GM23338 (cell line): ENCODE results near the gene DYNC2H1. TPM values are rescaled to one million over a fixed set of nuclear protein-coding genes. Genes with fewer than 3 reads are reported as not detected.

ENCODE experiments used
- ATAC-seq: fragments of 200-7000 bp; cut with Tn5 transposase; 3 replicates; pipeline ENCODE4 v1.9.1; 2020
- DNase-seq: peaks from one replicate; pipeline ENCODE4 v3.0.0-alpha.2; 2015; ENCODE audit warnings: low spot score
- H2AFZ ChIP-seq: fragments of 200-600 bp; sonication (generic); 2 replicates; pipeline ENCODE4 v1.8.0; 2016; ENCODE audit warnings: antibody characterized with exemption, mild to moderate bottlenecking, moderate library complexity
- H3F3A ChIP-seq: fragments of 200-600 bp; sonication (generic); replicated peaks from 2 replicates; pipeline ENCODE4 v1.8.0; 2017; ENCODE audit warnings: antibody characterized with exemption, mixed run types, low read depth
- H3K27ac ChIP-seq: fragments of 200-600 bp; sonication (generic); 2 replicates; pipeline ENCODE4 v1.6.1; 2016; ENCODE audit warnings: low read depth
- H3K27me3 ChIP-seq: fragments of 200-600 bp; sonication (generic); 2 replicates; pipeline ENCODE4 v1.8.0; 2016; ENCODE audit warnings: mild to moderate bottlenecking, mixed run types, moderate library complexity; ENCODE audit not compliant: insufficient read depth
- H3K36me3 ChIP-seq: fragments of 200-600 bp; sonication (generic); 2 replicates; pipeline ENCODE4 v1.8.0; 2016; ENCODE audit warnings: mild to moderate bottlenecking; ENCODE audit not compliant: insufficient read depth
- H3K4me1 ChIP-seq: fragments of 200-600 bp; sonication (generic); 2 replicates; pipeline ENCODE4 v1.8.0; 2016; ENCODE audit warnings: mild to moderate bottlenecking, moderate library complexity; ENCODE audit not compliant: insufficient read depth
- H3K4me2 ChIP-seq: fragments of 200-600 bp; sonication (generic); 2 replicates; pipeline ENCODE4 v1.7.1; 2017; ENCODE audit warnings: mixed run types
- H3K4me3 ChIP-seq: fragments of 200-600 bp; sonication (generic); 2 replicates; pipeline ENCODE4 v1.6.1; 2016; ENCODE audit warnings: mixed run types
- H3K79me2 ChIP-seq: fragments of 200-600 bp; sonication (generic); replicated peaks from 2 replicates; pipeline ENCODE4 v1.8.0; 2017; ENCODE audit warnings: mild to moderate bottlenecking; ENCODE audit not compliant: insufficient read depth
- H3K9me2 ChIP-seq: fragments of 200-600 bp; sonication (generic); 2 replicates; pipeline ENCODE4 v1.8.0; 2017; ENCODE audit not compliant: insufficient read depth
- H4K20me1 ChIP-seq: fragments of 200-600 bp; sonication (generic); replicated peaks from 2 replicates; pipeline ENCODE4 v1.8.0; 2017; ENCODE audit warnings: mild to moderate bottlenecking; ENCODE audit not compliant: insufficient read depth
- H3K27ac Mint-ChIP-seq: 2 replicates; pipeline ENCODE4 v1.8.0; 2020; ENCODE audit warnings: inconsistent platforms, mild to moderate bottlenecking, moderate library complexity, mixed read lengths
- H3K27me3 Mint-ChIP-seq: 3 replicates; pipeline ENCODE4 v1.8.0; 2022; ENCODE audit warnings: low read depth, mild to moderate bottlenecking, moderate library complexity, mixed read lengths, inconsistent platforms; ENCODE audit not compliant: insufficient read depth, poor library complexity
- H3K36me3 Mint-ChIP-seq: 3 replicates; pipeline ENCODE4 v1.8.0; 2021; ENCODE audit warnings: low read depth, mild to moderate bottlenecking, inconsistent platforms, moderate library complexity, mixed read lengths
- H3K4me1 Mint-ChIP-seq: 3 replicates; pipeline ENCODE4 v1.8.0; 2020; ENCODE audit warnings: mild to moderate bottlenecking, inconsistent platforms, mixed read lengths
- H3K4me3 Mint-ChIP-seq: 3 replicates; pipeline ENCODE4 v1.8.0; 2021; ENCODE audit warnings: moderate library complexity, mild to moderate bottlenecking, inconsistent platforms, mixed read lengths
- H3K9me3 Mint-ChIP-seq: 3 replicates; pipeline ENCODE4 v1.8.0; 2020; ENCODE audit warnings: moderate library complexity, mild to moderate bottlenecking, inconsistent platforms, mixed read lengths
- ETS1 ChIP-seq: IDR thresholded peaks from 2 replicates; pipeline ENCODE4 v1.6.1; 2016; ENCODE audit warnings: antibody characterized with exemption
- EZH2 ChIP-seq: fragments of 200-600 bp; sonication (generic); IDR thresholded peaks from one replicate; pipeline ENCODE4 v1.8.0; 2017; ENCODE audit warnings: antibody characterized with exemption, mild to moderate bottlenecking, low read depth; ENCODE audit not compliant: unreplicated experiment
- NANOG ChIP-seq: IDR thresholded peaks from 2 replicates; pipeline ENCODE4 v1.6.1; 2016; ENCODE audit warnings: antibody characterized with exemption, borderline replicate concordance
- ZNF114 ChIP-seq: fragments of 250-450 bp; sonication (Bioruptor Pico); IDR thresholded peaks from 2 replicates; pipeline ENCODE4 v1.5.0; 2020; ENCODE audit warnings: mild to moderate bottlenecking, moderate library complexity
- polyA plus RNA-seq: library from polyadenylated mRNA; unstranded; fragments of >200 nt; fragmentation: Nextera tagmentation; extraction: Ambion mirVana; gene quantifications from 2 replicates; pipeline ENCODE4 v1.2.1, GENCODE V29; 2016
- total RNA-seq: library from RNA; depleted of rRNA; stranded (reverse); fragments of >200 nt; shearing (Covaris generic); gene quantifications from 2 replicates; pipeline ENCODE4 v1.2.3, GENCODE V29; 2014
- TF ChIP-seq, protein P1 (sequence below): fragments of 250-450 bp; sonication (Bioruptor Pico); IDR thresholded peaks from 2 replicates; pipeline ENCODE4 v1.5.0; 2020; ENCODE audit warnings: mild to moderate bottlenecking, moderate library complexity

The DYNC2H1 gene
- total and polyA plus RNA-seq, 2 experiments from 2014 or later, result 19.3 to 22.5 TPM

GRCh38 chr11:103354656-103355055 lies 245.4 kb downstream of the DYNC2H1 start (continued):
- TF ChIP-seq, protein P1, sequence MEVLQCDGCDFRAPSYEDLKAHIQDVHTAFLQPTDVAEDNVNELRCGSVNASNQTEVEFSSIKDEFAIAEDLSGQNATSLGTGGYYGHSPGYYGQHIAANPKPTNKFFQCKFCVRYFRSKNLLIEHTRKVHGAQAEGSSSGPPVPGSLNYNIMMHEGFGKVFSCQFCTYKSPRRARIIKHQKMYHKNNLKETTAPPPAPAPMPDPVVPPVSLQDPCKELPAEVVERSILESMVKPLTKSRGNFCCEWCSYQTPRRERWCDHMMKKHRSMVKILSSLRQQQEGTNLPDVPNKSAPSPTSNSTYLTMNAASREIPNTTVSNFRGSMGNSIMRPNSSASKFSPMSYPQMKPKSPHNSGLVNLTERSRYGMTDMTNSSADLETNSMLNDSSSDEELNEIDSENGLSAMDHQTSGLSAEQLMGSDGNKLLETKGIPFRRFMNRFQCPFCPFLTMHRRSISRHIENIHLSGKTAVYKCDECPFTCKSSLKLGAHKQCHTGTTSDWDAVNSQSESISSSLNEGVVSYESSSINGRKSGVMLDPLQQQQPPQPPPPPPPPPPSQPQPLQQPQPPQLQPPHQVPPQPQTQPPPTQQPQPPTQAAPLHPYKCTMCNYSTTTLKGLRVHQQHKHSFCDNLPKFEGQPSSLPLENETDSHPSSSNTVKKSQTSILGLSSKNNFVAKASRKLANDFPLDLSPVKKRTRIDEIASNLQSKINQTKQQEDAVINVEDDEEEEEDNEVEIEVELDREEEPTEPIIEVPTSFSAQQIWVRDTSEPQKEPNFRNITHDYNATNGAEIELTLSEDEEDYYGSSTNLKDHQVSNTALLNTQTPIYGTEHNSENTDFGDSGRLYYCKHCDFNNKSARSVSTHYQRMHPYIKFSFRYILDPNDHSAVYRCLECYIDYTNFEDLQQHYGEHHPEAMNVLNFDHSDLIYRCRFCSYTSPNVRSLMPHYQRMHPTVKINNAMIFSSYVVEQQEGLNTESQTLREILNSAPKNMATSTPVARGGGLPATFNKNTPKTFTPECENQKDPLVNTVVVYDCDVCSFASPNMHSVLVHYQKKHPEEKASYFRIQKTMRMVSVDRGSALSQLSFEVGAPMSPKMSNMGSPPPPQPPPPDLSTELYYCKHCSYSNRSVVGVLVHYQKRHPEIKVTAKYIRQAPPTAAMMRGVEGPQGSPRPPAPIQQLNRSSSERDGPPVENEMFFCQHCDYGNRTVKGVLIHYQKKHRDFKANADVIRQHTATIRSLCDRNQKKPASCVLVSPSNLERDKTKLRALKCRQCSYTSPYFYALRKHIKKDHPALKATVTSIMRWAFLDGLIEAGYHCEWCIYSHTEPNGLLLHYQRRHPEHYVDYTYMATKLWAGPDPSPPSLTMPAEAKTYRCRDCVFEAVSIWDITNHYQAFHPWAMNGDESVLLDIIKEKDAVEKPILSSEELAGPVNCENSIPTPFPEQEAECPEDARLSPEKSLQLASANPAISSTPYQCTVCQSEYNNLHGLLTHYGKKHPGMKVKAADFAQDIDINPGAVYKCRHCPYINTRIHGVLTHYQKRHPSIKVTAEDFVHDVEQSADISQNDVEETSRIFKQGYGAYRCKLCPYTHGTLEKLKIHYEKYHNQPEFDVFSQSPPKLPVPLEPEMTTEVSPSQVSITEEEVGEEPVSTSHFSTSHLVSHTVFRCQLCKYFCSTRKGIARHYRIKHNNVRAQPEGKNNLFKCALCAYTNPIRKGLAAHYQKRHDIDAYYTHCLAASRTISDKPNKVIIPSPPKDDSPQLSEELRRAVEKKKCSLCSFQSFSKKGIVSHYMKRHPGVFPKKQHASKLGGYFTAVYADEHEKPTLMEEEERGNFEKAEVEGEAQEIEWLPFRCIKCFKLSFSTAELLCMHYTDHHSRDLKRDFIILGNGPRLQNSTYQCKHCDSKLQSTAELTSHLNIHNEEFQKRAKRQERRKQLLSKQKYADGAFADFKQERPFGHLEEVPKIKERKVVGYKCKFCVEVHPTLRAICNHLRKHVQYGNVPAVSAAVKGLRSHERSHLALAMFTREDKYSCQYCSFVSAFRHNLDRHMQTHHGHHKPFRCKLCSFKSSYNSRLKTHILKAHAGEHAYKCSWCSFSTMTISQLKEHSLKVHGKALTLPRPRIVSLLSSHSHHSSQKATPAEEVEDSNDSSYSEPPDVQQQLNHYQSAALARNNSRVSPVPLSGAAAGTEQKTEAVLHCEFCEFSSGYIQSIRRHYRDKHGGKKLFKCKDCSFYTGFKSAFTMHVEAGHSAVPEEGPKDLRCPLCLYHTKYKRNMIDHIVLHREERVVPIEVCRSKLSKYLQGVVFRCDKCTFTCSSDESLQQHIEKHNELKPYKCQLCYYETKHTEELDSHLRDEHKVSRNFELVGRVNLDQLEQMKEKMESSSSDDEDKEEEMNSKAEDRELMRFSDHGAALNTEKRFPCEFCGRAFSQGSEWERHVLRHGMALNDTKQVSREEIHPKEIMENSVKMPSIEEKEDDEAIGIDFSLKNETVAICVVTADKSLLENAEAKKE, result no peak
- TF ChIP-seq ETS1, result no peak
- no peak for TF ChIP-seq ZNF114 (CRISPR knock-in tag)

GRCh38 chr11:103358251-103358650 lies 249.0 kb downstream of the DYNC2H1 start:
- H3K4me3 Mint-ChIP-seq, result no peak overlapping the region
- H3K27ac ChIP-seq, result no peak overlapping the region
- no peaks in the 10 kb centered on the region for H3K9me2 ChIP-seq
- no peaks in the 10 kb centered on the region for H3K27me3 ChIP-seq
- H2AFZ ChIP-seq, result no peak overlapping the region
- ATAC-seq, result no peak
- H3K36me3 ChIP-seq, result no peaks in the 10 kb centered on the region
- H3K4me2 ChIP-seq, result no peak overlapping the region
- H3K9me3 Mint-ChIP-seq, result no peaks in the 10 kb centered on the region
- no peaks in the 10 kb centered on the region for H3K79me2 ChIP-seq
- no peak overlapping the region for H3K4me3 ChIP-seq
- H4K20me1 ChIP-seq, result 0 out of 2 replicates have a peak, but pooled peaks cover 2% of the 10 kb centered on the region
- no peaks in the 10 kb centered on the region for H3F3A ChIP-seq
- no peaks in the 10 kb centered on the region for H3K4me1 ChIP-seq
- H3K27ac Mint-ChIP-seq, result no peak overlapping the region
- no peak for DNase-seq
- no peaks in the 10 kb centered on the region for H3K36me3 Mint-ChIP-seq
- H3K27me3 Mint-ChIP-seq, result no peaks in the 10 kb centered on the region
- H3K4me1 Mint-ChIP-seq, result peaks cover 6% of the 10 kb centered on the region
- TF ChIP-seq EZH2 (no peak), NANOG (no peak)
- TF ChIP-seq, protein P1, result no peak
